Measurements from ENCODE around the gene PTPRE.
"Not testable (repeated sequence)": the region's sequence is repeated elsewhere in the genome, so short reads cannot be mapped to it uniquely, and the experiment has no call there.

PTPRE gene

GRCh38 chr10:127983344-127984100 lies 76.6 kb downstream of the PTPRE start:
- DNase-seq (ENCODE audit: low read depth), result no peak

DNA sequence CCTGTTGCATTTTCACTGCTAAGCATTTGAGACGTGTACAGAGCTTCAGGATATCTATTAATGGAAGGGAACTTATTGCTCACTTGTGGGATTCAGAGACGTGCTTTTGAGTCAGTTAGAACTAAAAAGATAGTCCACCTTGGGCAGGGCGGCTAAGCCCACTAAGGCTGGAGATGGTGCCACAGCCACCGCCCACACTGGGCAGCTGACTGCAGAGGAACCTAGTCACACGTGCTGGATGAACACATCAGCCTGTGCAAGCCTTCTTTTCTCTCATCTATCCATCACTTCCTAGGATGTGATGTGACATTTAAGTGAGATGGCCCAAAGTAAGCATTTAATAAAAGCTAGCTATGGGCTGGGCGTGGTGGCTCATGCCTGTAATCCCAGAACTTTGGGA lies 78.0 kb downstream of the PTPRE start:
- DNase-seq (ENCODE audit: low read depth), result no peak

- DNase-seq (ENCODE audit: low read depth), result no peak
Measured at GRCh38 chr10:127986531-127987466, 79.9 kb downstream of the PTPRE start.

DNA sequence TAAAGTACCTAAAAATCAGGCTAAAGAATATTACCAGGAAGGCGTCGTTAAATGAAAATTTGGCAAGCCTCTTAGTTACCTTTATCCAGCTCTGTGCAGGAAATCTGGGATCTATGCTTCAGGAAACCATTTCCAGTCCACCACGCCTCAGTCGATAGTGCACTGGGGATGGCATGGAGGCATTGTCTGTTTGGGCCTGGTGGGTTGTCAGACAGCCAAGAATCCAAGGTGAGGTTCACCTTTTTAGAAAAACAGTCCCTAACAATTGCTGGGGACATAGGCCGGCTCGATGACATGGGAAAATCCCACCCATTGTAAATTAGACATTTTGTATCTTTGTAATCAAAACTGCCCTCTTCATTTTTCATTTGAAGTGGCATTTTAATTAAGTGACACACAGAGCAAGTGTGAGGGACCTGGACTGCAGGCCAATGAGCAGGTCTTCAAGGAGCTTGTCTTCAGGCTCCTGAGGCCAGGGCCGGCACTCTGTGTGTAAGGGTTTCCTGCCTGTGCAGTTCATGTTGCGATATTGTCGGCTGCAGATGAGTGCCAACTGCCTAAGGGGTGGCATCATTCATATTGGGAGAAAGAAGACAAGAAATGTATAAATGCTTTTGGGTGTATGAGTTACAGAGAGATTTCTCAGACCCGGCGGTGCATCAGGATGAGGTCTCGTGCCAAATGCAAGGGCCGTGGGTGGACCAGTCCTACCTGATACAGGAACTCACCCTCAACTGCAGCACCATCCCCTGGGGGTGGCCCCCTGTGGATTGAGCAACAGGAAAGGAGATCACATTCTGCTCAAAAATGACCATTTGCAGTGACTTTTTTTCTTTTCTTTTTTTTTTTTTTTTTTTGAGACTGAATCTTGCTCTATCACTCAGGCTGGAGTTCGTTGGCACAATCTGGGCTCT lies 80.8 kb downstream of the PTPRE start:
- DNase-seq (ENCODE audit: low read depth), result no peak

DNA sequence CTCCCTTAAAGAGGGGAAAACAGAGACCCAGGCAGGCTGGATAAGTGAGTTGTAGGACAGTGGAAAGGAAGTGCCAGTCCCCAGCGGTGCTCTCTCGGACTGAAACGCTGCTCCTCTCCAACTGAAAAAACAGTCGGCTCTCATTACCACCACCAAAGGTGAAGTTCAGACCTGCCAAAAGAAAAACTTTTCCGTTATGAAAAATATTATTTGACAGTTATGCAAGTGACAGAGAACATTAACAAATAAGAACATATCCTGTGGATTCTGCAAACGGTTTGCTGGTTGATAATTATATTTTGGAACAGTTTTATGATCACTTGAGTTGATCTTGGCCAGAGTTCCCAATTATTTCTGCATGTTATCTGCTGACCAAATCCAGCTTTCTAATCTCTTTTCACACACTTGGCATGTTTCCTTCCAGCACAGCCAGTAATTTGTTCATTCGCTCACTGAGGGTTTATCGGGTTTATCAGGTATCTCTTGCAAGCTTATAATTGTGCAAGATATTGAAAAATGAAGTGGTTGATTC lies 82.6 kb downstream of the PTPRE start:
- DNase-seq (ENCODE audit: low read depth), result no peak

DNA sequence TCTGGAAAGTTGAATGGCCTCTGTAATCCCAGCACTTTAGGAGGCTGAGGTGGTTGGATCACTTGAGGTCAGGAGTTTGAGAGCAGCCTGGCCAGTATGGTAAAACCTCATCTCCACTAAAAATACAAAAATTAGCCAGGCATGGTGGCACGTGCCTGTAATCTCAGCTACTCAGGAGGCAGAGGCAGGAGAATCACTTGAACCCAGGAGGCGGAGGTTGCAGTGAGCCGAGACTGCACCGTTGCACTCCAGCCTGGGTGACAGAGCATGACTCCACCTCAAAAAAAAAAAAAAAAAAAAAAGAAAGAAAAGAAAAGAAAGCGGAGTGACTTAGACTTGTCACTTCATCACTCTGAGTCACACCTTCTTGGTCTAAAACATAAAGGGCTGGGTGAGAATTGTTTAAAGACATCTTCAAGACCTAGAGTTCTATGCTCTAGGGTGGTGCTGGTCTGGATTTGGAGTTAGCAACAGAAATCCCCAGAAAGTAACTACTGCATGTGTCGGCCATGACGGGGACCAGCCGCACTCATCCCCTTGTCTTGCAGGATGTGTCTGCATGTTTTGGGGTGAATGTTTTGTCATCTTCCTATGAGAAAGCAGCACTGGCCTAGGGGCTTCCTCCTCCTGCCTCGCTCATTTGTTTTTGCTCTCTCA lies 83.4 kb downstream of the PTPRE start:
- DNase-seq (ENCODE audit: low read depth), result not testable (repeated sequence)

GRCh38 chr10:127990846-127991542 lies 84.1 kb downstream of the PTPRE start:
- no peak for DNase-seq (ENCODE audit: low read depth)

- DNase-seq (ENCODE audit: low read depth), result no peak
Measured at GRCh38 chr10:127991543-127992255, 84.8 kb downstream of the PTPRE start.

GRCh38 chr10:127992376-127992775 lies 85.5 kb downstream of the PTPRE start:
- no peak for DNase-seq (ENCODE audit: low read depth)

GRCh38 chr10:127993056-127993690 lies 86.3 kb downstream of the PTPRE start:
- no peak for DNase-seq (ENCODE audit: low read depth)

GRCh38 chr10:127995939-127996338 lies 89.0 kb downstream of the PTPRE start:
- DNase-seq (ENCODE audit: low read depth), result no peak

DNA sequence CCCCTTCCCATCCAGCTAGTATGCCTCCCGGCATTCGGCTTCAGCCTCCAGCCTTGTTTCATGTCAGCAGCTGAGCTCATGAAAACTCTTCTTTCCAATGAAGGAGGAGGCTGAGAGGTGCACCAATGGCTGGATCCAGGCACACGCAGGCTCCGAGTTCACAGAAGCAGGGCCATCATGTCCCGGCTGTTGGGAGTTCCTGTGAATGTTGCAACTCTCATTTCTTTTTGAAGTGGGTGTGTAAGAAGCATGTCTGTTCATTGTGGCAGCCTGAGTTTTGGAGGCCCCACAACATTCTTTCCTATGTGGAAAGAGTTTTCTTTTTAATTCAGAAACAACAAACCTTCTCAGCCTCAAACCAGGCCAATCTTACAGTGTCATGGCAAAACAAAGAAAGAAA lies 89.7 kb downstream of the PTPRE start:
- no peak for DNase-seq (ENCODE audit: low read depth)

DNA sequence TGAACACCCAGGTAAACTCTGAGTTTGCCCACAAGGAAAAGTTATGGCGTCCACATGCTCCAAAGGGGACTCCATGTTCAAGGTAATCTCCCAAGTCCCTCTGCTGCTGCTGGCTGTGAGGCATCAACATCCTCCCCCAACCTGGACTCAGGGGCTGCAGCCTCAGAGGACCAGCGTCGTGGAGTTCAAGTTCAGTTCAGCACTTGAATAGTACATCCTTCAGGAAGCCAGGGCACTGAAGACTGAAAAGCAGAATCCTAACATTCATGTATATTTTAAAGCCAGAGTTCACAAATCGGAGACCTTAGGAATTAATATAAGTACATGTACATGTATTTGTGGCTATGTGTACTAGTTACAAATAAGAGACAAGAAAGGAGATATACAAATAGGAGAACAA lies 90.4 kb downstream of the PTPRE start:
- no peak for DNase-seq (ENCODE audit: low read depth)

DNA sequence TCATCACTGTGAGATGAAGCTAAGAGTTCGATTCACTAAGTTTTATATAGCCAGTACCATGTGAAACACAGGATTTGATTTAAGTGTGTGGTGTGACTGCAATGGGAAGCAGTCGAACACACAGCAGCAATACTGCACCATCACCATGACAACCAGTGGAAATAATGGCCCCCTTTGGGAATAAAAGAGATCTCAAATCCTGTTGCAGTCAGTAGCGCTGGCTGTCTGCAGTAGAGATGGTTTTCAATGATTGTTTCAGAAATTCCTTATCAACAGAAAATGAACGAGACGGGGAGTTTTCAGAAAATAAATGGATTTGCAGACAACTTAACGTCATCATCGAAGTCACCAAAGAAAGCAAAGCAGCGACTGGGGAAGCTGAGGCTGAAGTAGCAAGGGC lies 91.0 kb downstream of the PTPRE start:
- no peak for DNase-seq (ENCODE audit: low read depth)

DNA sequence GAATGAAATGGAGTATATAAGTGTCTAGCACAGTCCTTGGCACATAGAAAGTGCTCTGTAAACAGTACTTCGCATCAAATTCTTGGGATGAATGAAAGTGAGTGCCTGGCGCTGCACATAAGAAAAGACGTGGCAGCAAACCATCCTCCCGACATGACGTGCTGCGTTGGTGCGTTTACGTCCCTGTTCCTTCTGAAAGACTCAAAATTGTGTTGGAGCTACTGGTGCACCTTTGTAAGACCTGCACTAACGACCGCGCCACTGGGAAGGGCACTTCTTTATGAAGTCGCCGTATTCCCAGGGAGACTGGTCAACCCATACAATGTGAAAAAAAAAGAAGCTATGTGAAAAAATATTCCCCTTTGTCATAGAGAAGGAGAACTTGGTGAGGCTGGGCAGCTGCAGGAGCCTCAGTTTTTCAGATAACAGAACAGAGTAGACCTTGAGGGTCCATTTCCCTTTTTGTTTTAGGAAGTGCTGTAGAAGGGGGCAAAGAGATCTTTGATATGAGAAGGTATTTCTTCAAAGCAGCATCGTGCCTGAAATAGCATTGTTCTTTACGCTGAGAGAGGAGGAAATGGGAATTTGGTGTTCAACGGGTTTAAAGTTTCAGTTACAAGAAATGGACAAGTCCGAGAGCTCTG lies 91.7 kb downstream of the PTPRE start:
- DNase-seq (ENCODE audit: low read depth), result no peak

- DNase-seq (ENCODE audit: low read depth), result no peak
Measured at GRCh38 chr10:127999297-128000129, 92.6 kb downstream of the PTPRE start.

DNA sequence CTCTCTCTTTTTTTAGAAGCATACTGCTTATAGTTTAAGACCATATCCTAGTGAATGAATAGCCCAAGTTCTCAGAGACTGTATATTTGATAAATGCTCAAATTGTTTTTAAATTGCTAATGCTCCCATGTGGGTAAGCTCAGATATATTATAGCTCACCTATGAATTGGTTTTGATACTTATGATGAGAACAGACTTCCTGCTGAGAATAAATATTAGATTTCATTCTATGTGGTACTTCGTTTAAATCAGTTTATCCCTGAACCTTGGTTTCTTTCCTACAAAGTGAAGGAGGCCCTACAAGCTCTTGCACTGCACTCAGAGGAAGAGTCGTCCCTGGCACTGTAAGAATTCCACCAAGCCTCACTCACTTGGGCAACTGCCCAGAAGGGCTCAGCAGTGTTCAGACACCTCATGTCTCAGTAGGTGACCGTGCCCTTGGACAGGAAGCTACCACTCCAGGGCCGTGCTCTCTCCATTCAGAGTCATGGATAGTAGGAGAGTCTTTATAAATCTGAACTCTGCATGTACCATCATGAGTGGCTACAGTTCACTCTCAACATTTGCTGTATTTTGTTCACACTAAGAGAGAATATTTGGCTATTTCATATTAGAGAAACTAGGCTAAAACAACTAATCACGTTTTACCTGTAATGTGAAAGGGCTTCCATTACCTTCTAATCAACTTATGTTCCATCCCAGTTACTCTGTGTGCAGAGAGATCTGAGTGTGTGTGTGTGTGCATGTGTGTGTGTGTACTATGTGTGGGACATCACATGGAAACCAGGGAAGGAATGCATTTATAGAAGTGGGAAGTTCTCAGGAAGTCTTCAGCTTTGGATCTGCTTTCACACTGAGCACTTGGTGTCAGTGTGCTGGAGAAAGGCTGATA lies 93.8 kb downstream of the PTPRE start:
- DNase-seq (ENCODE audit: low read depth), result no peak

Measured in T follicular helper cell (primary cell).